HepG2 (cell line): ENCODE results near the gene PPDPF. TPM values are rescaled to one million over a fixed set of nuclear protein-coding genes. Genes with fewer than 3 reads are reported as not detected.

Experiments
- CSRNP2 ChIP-seq: sonication (generic); formaldehyde crosslinking; conservative IDR thresholded peaks from 2 replicates; pipeline ENCODE4 v1.8.0; 2022; ENCODE audit warnings: low read depth, missing genetic modification reagents
- HCFC1 ChIP-seq: fragments of 150-350 bp; IDR thresholded peaks from 2 replicates; pipeline ENCODE4 v1.6.1; 2014; ENCODE audit warnings: low read depth, low read length
- HINFP ChIP-seq: sonication (generic); formaldehyde crosslinking; IDR thresholded peaks from 2 replicates; pipeline ENCODE4 v1.4.0; 2020; ENCODE audit warnings: low read depth, mild to moderate bottlenecking, missing genetic modification reagents
- KDM5B ChIP-seq: sonication (generic); formaldehyde crosslinking; IDR thresholded peaks from 2 replicates; pipeline ENCODE4 v1.4.0; 2020; ENCODE audit warnings: missing genetic modification reagents, mild to moderate bottlenecking, borderline replicate concordance
- KLF12 ChIP-seq: sonication (generic); formaldehyde crosslinking; IDR thresholded peaks from 2 replicates; pipeline ENCODE4 v1.4.0; 2020; ENCODE audit warnings: missing genetic modification reagents, borderline replicate concordance
- KLF13 ChIP-seq: sonication (generic); formaldehyde crosslinking; IDR thresholded peaks from 2 replicates; pipeline ENCODE4 v1.4.0; 2020; ENCODE audit warnings: mild to moderate bottlenecking, missing genetic modification reagents
- MAX ChIP-seq: IDR thresholded peaks from 2 replicates; pipeline ENCODE4 v1.6.1; 2012; ENCODE audit warnings: inconsistent platforms
- NR2C2 ChIP-seq: sonication (generic); formaldehyde crosslinking; IDR thresholded peaks from 2 replicates; pipeline ENCODE4 v1.4.0; 2020; ENCODE audit warnings: missing genetic modification reagents, mild to moderate bottlenecking, moderate library complexity, borderline replicate concordance
- PRDM4 ChIP-seq: sonication (generic); formaldehyde crosslinking; IDR thresholded peaks from 2 replicates; pipeline ENCODE4 v1.9.0; 2021; ENCODE audit warnings: missing genetic modification reagents, borderline replicate concordance
- SMAD1 ChIP-seq: sonication (generic); formaldehyde crosslinking; IDR thresholded peaks from 2 replicates; pipeline ENCODE4 v1.4.0; 2020; ENCODE audit warnings: missing genetic modification reagents, low read depth, mild to moderate bottlenecking, borderline replicate concordance
- TMF1 ChIP-seq: sonication (generic); formaldehyde crosslinking; IDR thresholded peaks from 2 replicates; pipeline ENCODE4 v1.8.1; 2022; ENCODE audit warnings: low read depth, missing genetic modification reagents
- TSC22D2 ChIP-seq: sonication (generic); formaldehyde crosslinking; IDR thresholded peaks from 2 replicates; pipeline ENCODE4 v1.5.1; 2020; ENCODE audit warnings: missing genetic modification reagents, mild to moderate bottlenecking, borderline replicate concordance
- ZNF101 ChIP-seq: sonication (generic); formaldehyde crosslinking; IDR thresholded peaks from 2 replicates; pipeline ENCODE4 v1.4.0; 2020; ENCODE audit warnings: mild to moderate bottlenecking, low read depth, missing genetic modification reagents, borderline replicate concordance
- ZNF329 ChIP-seq: sonication (generic); formaldehyde crosslinking; IDR thresholded peaks from 2 replicates; pipeline ENCODE4 v1.9.0; 2021; ENCODE audit warnings: low read depth, mild to moderate bottlenecking, missing genetic modification reagents
- ZNF382 ChIP-seq: sonication (generic); formaldehyde crosslinking; IDR thresholded peaks from 2 replicates; pipeline ENCODE4 v1.5.0; 2020; ENCODE audit warnings: missing genetic modification reagents, mild to moderate bottlenecking, borderline replicate concordance
- ZNF503 ChIP-seq: sonication (generic); formaldehyde crosslinking; IDR thresholded peaks from 2 replicates; pipeline ENCODE4 v1.4.0; 2020; ENCODE audit warnings: missing genetic modification reagents
- ZNF761 ChIP-seq: sonication (generic); formaldehyde crosslinking; conservative IDR thresholded peaks from 2 replicates; pipeline ENCODE4 v1.4.0; 2020; ENCODE audit warnings: mild to moderate bottlenecking, missing genetic modification reagents
- ZNF841 ChIP-seq: sonication (generic); formaldehyde crosslinking; IDR thresholded peaks from 2 replicates; pipeline ENCODE4 v1.8.1; 2023; ENCODE audit warnings: missing genetic modification reagents, borderline replicate concordance
- ZNF879 ChIP-seq: sonication (generic); formaldehyde crosslinking; IDR thresholded peaks from 2 replicates; pipeline ENCODE4 v1.8.1; 2023; ENCODE audit warnings: missing genetic modification reagents
- polyA plus RNA-seq, 8 experiments: library from polyadenylated mRNA; depleted of rRNA in 3 of 8; stranded (reverse) in 7 of 8; unstranded in 1 of 8; fragments of >200 nt; fragmentation: Illumina TruSeq in 4 of 8; extraction: Trizol in 4 of 8; gene quantifications; 2 replicates each; pipeline versions ENCODE4 v1.2.1 to v1.2.3, GENCODE V29; 2011 to 2016; ENCODE audit warnings: low read depth in 4 of 8, missing spikeins in 1 of 8, mixed read lengths in 1 of 8; ENCODE audit not compliant: insufficient read depth in 1 of 8
- total RNA-seq, 5 experiments: library from RNA; depleted of rRNA; stranded (reverse); fragments of >200 nt; fragmentation: Illumina TruSeq; extraction: Trizol; gene quantifications; 2 replicates each; pipeline ENCODE4 v1.2.3, GENCODE V29; 2016; ENCODE audit warnings: low read depth in 1 of 5

The PPDPF gene
- total and polyA plus RNA-seq, 2 of the 13 experiments (the other 11 are each of a cell fraction or from before 2014, with no cell fraction given): 1.8 to 7.0 TPM

GRCh38 chr20:63537525-63538203 lies 17.1 kb downstream of the PPDPF start (continued):
- TF ChIP-seq HINFP (peak; percentile 52; the same call in 1 of the 2 replicates), ZNF329 (0 out of 2 replicates have a peak, but pooled peaks have one; percentile 60), ZNF101 (no peak), ZNF382 (CRISPR knock-in tag) (no peak), ZNF879 (no peak), TMF1 (peak; percentile 83; the same call in 1 of the 2 replicates), CSRNP2 (CRISPR knock-in tag) (no peak), SMAD1 (peak; percentile 91; the same call in 1 of the 2 replicates), ZNF761 (CRISPR knock-in tag) (peak; percentile 77; the same call in 1 of the 2 replicates), NR2C2 (CRISPR knock-in tag) (peak; percentile 74), ZNF841 (no peak), TSC22D2 (CRISPR knock-in tag) (peak; percentile 63; the same call in 1 of the 2 replicates), HCFC1 (peak; percentile 29; the same call in 1 of the 2 replicates), MAX (no peak; the same call in 1 of the 2 replicates), KDM5B (CRISPR knock-in tag) (peak; percentile 96), KLF12 (CRISPR knock-in tag) (peak; percentile 91), KLF13 (CRISPR knock-in tag) (no peak), ZNF503 (CRISPR knock-in tag) (peak; percentile 60; the same call in 1 of the 2 replicates), PRDM4 (CRISPR knock-in tag) (no peak)
